Loucy (cell line): ENCODE data around the gene METTL18.

Experiments used
- H2AFZ ChIP-seq: fragments of 200-600 bp; sonication (generic); 2 replicates; pipeline ENCODE4 v1.6.0; 2016; ENCODE audit warnings: antibody characterized with exemption, mild to moderate bottlenecking, low read length, moderate library complexity
- H3F3A ChIP-seq: fragments of 200-600 bp; 2 replicates; pipeline ENCODE4 v1.6.0; 2016; ENCODE audit warnings: antibody characterized with exemption, low read depth, mild to moderate bottlenecking
- H3K27me3 ChIP-seq: fragments of 200-600 bp; sonication (generic); 2 replicates; pipeline ENCODE4 v1.6.1; 2014; ENCODE audit warnings: low read length, mild to moderate bottlenecking; ENCODE audit not compliant: insufficient read depth, poor library complexity, severe bottlenecking
- H3K36me3 ChIP-seq: fragments of 200-600 bp; sonication (generic); 2 replicates; pipeline ENCODE4 v1.6.1; 2016; ENCODE audit warnings: low read length; ENCODE audit not compliant: insufficient read depth
- H3K4me1 ChIP-seq: fragments of 200-600 bp; sonication (generic); 2 replicates; pipeline ENCODE4 v1.5.1; 2014; ENCODE audit warnings: low read length, mild to moderate bottlenecking; ENCODE audit not compliant: insufficient read depth, poor library complexity, severe bottlenecking
- H3K4me2 ChIP-seq: fragments of 200-600 bp; sonication (generic); 2 replicates; pipeline ENCODE4 v1.6.0; 2014; ENCODE audit warnings: antibody characterized with exemption, low read length, low read depth, mild to moderate bottlenecking; ENCODE audit not compliant: poor library complexity, severe bottlenecking
- H3K4me3 ChIP-seq: fragments of 200-600 bp; sonication (generic); 2 replicates; pipeline ENCODE4 v1.5.1; 2014; ENCODE audit warnings: low read length, mild to moderate bottlenecking, mixed read lengths; ENCODE audit not compliant: poor library complexity, severe bottlenecking
- H3K79me2 ChIP-seq: fragments of 200-600 bp; sonication (generic); 2 replicates; pipeline ENCODE4 v1.6.1; 2014; ENCODE audit warnings: low read length; ENCODE audit not compliant: insufficient read depth
- H3K9ac ChIP-seq: fragments of 200-600 bp; sonication (generic); 2 replicates; pipeline ENCODE4 v1.6.0; 2014; ENCODE audit warnings: mild to moderate bottlenecking, low read depth, low read length, moderate library complexity; ENCODE audit not compliant: poor library complexity, severe bottlenecking
- H3K9me2 ChIP-seq: fragments of 200-600 bp; sonication (generic); replicated peaks from 2 replicates; pipeline ENCODE4 v1.6.1; 2016; ENCODE audit warnings: low read depth, low read length, mixed read lengths
- H3K9me3 ChIP-seq: fragments of 200-600 bp; sonication (generic); 2 replicates; pipeline ENCODE4 v1.6.1; 2014; ENCODE audit warnings: mild to moderate bottlenecking, antibody characterized with exemption, low read length, low read depth; ENCODE audit not compliant: insufficient read depth
- H4K20me1 ChIP-seq: fragments of 200-600 bp; sonication (generic); 2 replicates; pipeline ENCODE4 v1.6.0; 2014; ENCODE audit warnings: antibody characterized with exemption, low read length, mild to moderate bottlenecking; ENCODE audit not compliant: insufficient read depth, poor library complexity, severe bottlenecking
- CTCF ChIP-seq: fragments of 200-600 bp; sonication (generic); conservative IDR thresholded peaks from 2 replicates; pipeline ENCODE4 v1.5.1; 2014; ENCODE audit warnings: mild to moderate bottlenecking, antibody characterized with exemption, low read length
- EZH2phosphoT487 ChIP-seq: fragments of 200-600 bp; IDR thresholded peaks from 2 replicates; pipeline ENCODE4 v1.6.1; 2018; ENCODE audit warnings: antibody characterized with exemption, mild to moderate bottlenecking, moderate library complexity, borderline replicate concordance

Gene METTL18

GRCh38 chr1:169785267-169785666, 9.4 kb downstream of the METTL18 start:
- TF ChIP-seq CTCF (no peak), EZH2phosphoT487 (no peak)

DNA sequence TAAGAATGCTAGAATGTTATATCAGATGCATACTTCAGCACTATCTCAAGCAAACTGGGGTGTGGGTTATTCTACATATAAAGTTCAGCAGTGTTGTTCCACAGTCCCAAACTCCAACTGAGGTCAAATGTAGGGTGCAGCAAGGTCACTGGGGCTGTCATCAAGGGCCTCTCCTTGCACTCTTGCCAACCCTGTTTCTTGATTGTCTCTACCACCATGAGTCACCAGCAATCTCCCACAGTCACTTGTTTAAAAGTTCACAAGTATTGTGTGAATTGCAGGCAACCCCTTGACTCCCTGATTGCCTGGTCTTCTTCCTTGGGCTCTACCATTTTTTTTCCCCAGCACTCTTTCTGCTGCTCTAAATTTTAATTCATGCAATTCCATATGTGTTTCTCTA, 10.6 kb downstream of the METTL18 start:
- Histone ChIP-seq H3K4me1 (no peaks in the 10 kb centered on the region), H3K79me2 (no peaks in the 10 kb centered on the region), H3K9me3 (no peaks in the 10 kb centered on the region), H2AFZ (no peak overlapping the region), H3K9ac (no peak overlapping the region), H3K27me3 (no peaks in the 10 kb centered on the region), H3K4me3 (no peak overlapping the region), H3K9me2 (no peaks in the 10 kb centered on the region), H3K4me2 (no peak overlapping the region), H3F3A (no peaks in the 10 kb centered on the region), H3K36me3 (no peaks in the 10 kb centered on the region), H4K20me1 (no peaks in the 10 kb centered on the region)
- TF ChIP-seq EZH2phosphoT487, result no peak
- TF ChIP-seq CTCF, result no peak

More at GRCh38 chr1:169785267-169785666, 9.4 kb downstream of the METTL18 start:
- no peaks in the 10 kb centered on the region for H3K36me3 ChIP-seq
- H3K4me1 ChIP-seq, result no peaks in the 10 kb centered on the region
- no peaks in the 10 kb centered on the region for H3K79me2 ChIP-seq
- no peaks in the 10 kb centered on the region for H3F3A ChIP-seq
- H3K27me3 ChIP-seq, result no peaks in the 10 kb centered on the region
- H3K9me3 ChIP-seq, result no peaks in the 10 kb centered on the region
- H2AFZ ChIP-seq, result 0 out of 2 replicates have a peak overlapping the region, but pooled peaks have one; percentile 15
- no peaks in the 10 kb centered on the region for H4K20me1 ChIP-seq
- no peaks in the 10 kb centered on the region for H3K9me2 ChIP-seq
- no peak overlapping the region for H3K4me2 ChIP-seq
- no peak overlapping the region for H3K9ac ChIP-seq
- H3K4me3 ChIP-seq, result no peak overlapping the region

DNA sequence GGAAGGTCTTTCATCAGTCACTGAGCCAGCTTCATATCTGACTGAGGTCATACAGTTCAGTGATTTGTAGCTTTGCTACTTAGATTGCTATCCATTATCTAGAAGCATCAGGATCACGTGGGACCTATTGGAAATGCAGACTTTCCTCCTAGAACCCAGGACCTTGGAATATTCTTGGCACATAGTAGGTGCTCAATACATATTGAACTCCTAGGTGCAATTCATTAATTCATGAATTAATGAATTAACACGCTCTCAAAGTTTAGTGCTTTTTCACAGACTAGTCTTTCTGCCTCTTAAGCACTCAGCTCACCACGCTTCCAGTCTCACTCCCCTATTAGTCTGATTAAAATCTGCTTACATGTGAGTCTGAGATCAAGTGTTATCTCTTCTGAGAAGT, 12.1 kb downstream of the METTL18 start:
- no peaks in the 10 kb centered on the region for H4K20me1 ChIP-seq
- no peaks in the 10 kb centered on the region for H3K9me3 ChIP-seq
- H3K79me2 ChIP-seq, result no peaks in the 10 kb centered on the region
- no peak overlapping the region for H3K4me3 ChIP-seq
- no peak overlapping the region for H3K9ac ChIP-seq
- no peaks in the 10 kb centered on the region for H3K4me1 ChIP-seq
- H3K4me2 ChIP-seq, result no peak overlapping the region
- H3K9me2 ChIP-seq, result no peaks in the 10 kb centered on the region
- no peak overlapping the region for H2AFZ ChIP-seq
- no peaks in the 10 kb centered on the region for H3F3A ChIP-seq
- no peaks in the 10 kb centered on the region for H3K27me3 ChIP-seq
- TF ChIP-seq CTCF (no peak), EZH2phosphoT487 (no peak)
- H3K36me3 ChIP-seq, result no peaks in the 10 kb centered on the region
